GM19023 (cell line): Measurements from ENCODE around the gene RHEB.

Experiments
- ATAC-seq: cut with Tn5 transposase; IDR thresholded peaks from one replicate; pipeline ENCODE4 v1.9.1; 2021; ENCODE audit warnings: mild to moderate bottlenecking, moderate library complexity; ENCODE audit not compliant: unreplicated experiment

The RHEB gene

GRCh38 chr7:151452680-151453325, 66.9 kb downstream of the RHEB start:
- no peak for ATAC-seq

GRCh38 chr7:151451626-151452571, 67.8 kb downstream of the RHEB start:
- ATAC-seq: no peak

- ATAC-seq: no peak
Measured at GRCh38 chr7:151451156-151451555, 68.5 kb downstream of the RHEB start.

GRCh38 chr7:151449990-151450389, 69.7 kb downstream of the RHEB start:
- no peak for ATAC-seq

GRCh38 chr7:151448261-151449252, 71.1 kb downstream of the RHEB start:
- ATAC-seq: peak; percentile 82

GRCh38 chr7:151447901-151448260, 71.8 kb downstream of the RHEB start:
- ATAC-seq: no peak

- no peak for ATAC-seq
Measured at GRCh38 chr7:151447312-151447711, 72.4 kb downstream of the RHEB start.

- ATAC-seq: no peak
Measured at GRCh38 chr7:151446412-151446811, 73.3 kb downstream of the RHEB start.

- ATAC-seq: no peak
Measured at GRCh38 chr7:151444632-151445031, 75.1 kb downstream of the RHEB start.

- ATAC-seq: no peak
Measured at GRCh38 chr7:151442776-151443496, 76.8 kb downstream of the RHEB start.

GRCh38 chr7:151440799-151441445, 78.8 kb downstream of the RHEB start:
- ATAC-seq: no peak

- ATAC-seq: no peak
Measured at GRCh38 chr7:151439855-151440798, 79.6 kb downstream of the RHEB start, which contains the start of gene CRYGN. CRYGN (minus strand) TSS chr7:151440141; CDS start chr7:151439917, 224 bp downstream.

GRCh38 chr7:151438864-151439601, 80.7 kb downstream of the RHEB start:
- no peak for ATAC-seq

- no peak for ATAC-seq
Measured at GRCh38 chr7:151437866-151438516, 81.7 kb downstream of the RHEB start.

GRCh38 chr7:151437159-151437553, 82.5 kb downstream of the RHEB start:
- ATAC-seq: no peak

GRCh38 chr7:151436446-151437158, 83.1 kb downstream of the RHEB start:
- ATAC-seq: no peak

GRCh38 chr7:151435971-151436370, 83.7 kb downstream of the RHEB start:
- no peak for ATAC-seq
